ENCODE data around the gene MOCS3.
"Not testable (repeated sequence)": the region's sequence is repeated elsewhere in the genome, so short reads cannot be mapped to it uniquely, and the experiment has no call there.

The MOCS3 gene

DNA sequence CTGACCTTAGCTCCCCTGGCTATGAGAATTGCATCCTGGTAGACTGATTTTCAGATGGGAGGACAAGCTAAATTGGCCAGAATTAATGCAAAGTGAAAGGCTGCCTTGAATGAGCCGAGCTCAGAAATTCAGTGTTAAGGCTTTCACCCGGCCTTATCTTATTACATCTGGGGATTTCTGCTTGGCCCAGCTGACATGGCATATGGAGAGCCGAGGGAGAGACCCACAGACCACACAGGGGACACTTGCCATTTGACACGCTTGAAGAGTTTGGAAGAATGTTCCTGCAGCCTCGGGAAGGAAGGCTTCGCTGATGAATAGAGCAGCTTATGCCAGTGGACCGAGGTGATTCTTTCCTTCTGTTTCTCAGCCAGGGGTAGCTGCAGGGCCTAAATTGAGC is 9.0 kb downstream of the MOCS3 start:
- no peaks in the 10 kb centered on the region for H3K36me3 ChIP-seq (ENCODE audit: insufficient read depth, low read length)
- no peaks in the 10 kb centered on the region for H3K27me3 ChIP-seq (ENCODE audit: insufficient read depth, low read length)
- H3K4me1 ChIP-seq (ENCODE audit: control insufficient read depth, insufficient read depth, low read length, unreplicated experiment), result no peaks in the 10 kb centered on the region
- no peak overlapping the region for H3K27ac ChIP-seq (ENCODE audit: low read depth, low read length)
- no peak overlapping the region for H2AFZ ChIP-seq (ENCODE audit: low read length, unreplicated experiment)
- no peak overlapping the region for H3K4me3 ChIP-seq (ENCODE audit: low read depth, low read length)
- H3K79me2 ChIP-seq (ENCODE audit: control insufficient read depth, insufficient read depth, low read length, unreplicated experiment), result no peaks in the 10 kb centered on the region

GRCh38 chr20:50968289-50968688 is 9.7 kb downstream of the MOCS3 start:
- Histone ChIP-seq H3K4me1 (ENCODE audit: control insufficient read depth, insufficient read depth, low read length, unreplicated experiment) (no peaks in the 10 kb centered on the region), H2AFZ (ENCODE audit: low read length, unreplicated experiment) (no peak overlapping the region), H3K27me3 (ENCODE audit: insufficient read depth, low read length) (no peaks in the 10 kb centered on the region), H3K4me3 (ENCODE audit: low read depth, low read length) (no peak overlapping the region), H3K36me3 (ENCODE audit: insufficient read depth, low read length) (no peaks in the 10 kb centered on the region), H3K27ac (ENCODE audit: low read depth, low read length) (no peak overlapping the region), H3K79me2 (ENCODE audit: control insufficient read depth, insufficient read depth, low read length, unreplicated experiment) (no peaks in the 10 kb centered on the region)

GRCh38 chr20:50969435-50969834 is 10.8 kb downstream of the MOCS3 start:
- H3K27me3 ChIP-seq (ENCODE audit: insufficient read depth, low read length), result no peaks in the 10 kb centered on the region
- no peaks in the 10 kb centered on the region for H3K4me1 ChIP-seq (ENCODE audit: control insufficient read depth, insufficient read depth, low read length, unreplicated experiment)
- H3K4me3 ChIP-seq (ENCODE audit: low read depth, low read length), result no peak overlapping the region
- no peaks in the 10 kb centered on the region for H3K36me3 ChIP-seq (ENCODE audit: insufficient read depth, low read length)
- no peaks in the 10 kb centered on the region for H3K79me2 ChIP-seq (ENCODE audit: control insufficient read depth, insufficient read depth, low read length, unreplicated experiment)
- no peak overlapping the region for H3K27ac ChIP-seq (ENCODE audit: low read depth, low read length)
- H2AFZ ChIP-seq (ENCODE audit: low read length, unreplicated experiment), result no peak overlapping the region

GRCh38 chr20:50969912-50970311 is 11.3 kb downstream of the MOCS3 start:
- H2AFZ ChIP-seq (ENCODE audit: low read length, unreplicated experiment), result no peak overlapping the region
- no peaks in the 10 kb centered on the region for H3K36me3 ChIP-seq (ENCODE audit: insufficient read depth, low read length)
- H3K4me3 ChIP-seq (ENCODE audit: low read depth, low read length), result no peak overlapping the region
- no peaks in the 10 kb centered on the region for H3K27me3 ChIP-seq (ENCODE audit: insufficient read depth, low read length)
- no peaks in the 10 kb centered on the region for H3K79me2 ChIP-seq (ENCODE audit: control insufficient read depth, insufficient read depth, low read length, unreplicated experiment)
- no peaks in the 10 kb centered on the region for H3K4me1 ChIP-seq (ENCODE audit: control insufficient read depth, insufficient read depth, low read length, unreplicated experiment)
- H3K27ac ChIP-seq (ENCODE audit: low read depth, low read length), result no peak overlapping the region

GRCh38 chr20:50975701-50976330 is 17.2 kb downstream of the MOCS3 start:
- Histone ChIP-seq H3K27ac (ENCODE audit: low read depth, low read length) (no peak overlapping the region), H3K36me3 (ENCODE audit: insufficient read depth, low read length) (no peaks in the 10 kb centered on the region), H3K27me3 (ENCODE audit: insufficient read depth, low read length) (no peaks in the 10 kb centered on the region), H3K4me3 (ENCODE audit: low read depth, low read length) (no peak overlapping the region), H3K4me1 (ENCODE audit: control insufficient read depth, insufficient read depth, low read length, unreplicated experiment) (peaks cover 13% of the 10 kb centered on the region), H3K79me2 (ENCODE audit: control insufficient read depth, insufficient read depth, low read length, unreplicated experiment) (no peaks in the 10 kb centered on the region), H2AFZ (ENCODE audit: low read length, unreplicated experiment) (no peak overlapping the region)

GRCh38 chr20:50977066-50978021 is 18.7 kb downstream of the MOCS3 start:
- H3K4me3 ChIP-seq (ENCODE audit: low read depth, low read length), result no peak overlapping the region
- no peak overlapping the region for H3K27ac ChIP-seq (ENCODE audit: low read depth, low read length)
- peaks cover 25% of the 10 kb centered on the region for H3K4me1 ChIP-seq (ENCODE audit: control insufficient read depth, insufficient read depth, low read length, unreplicated experiment)
- no peaks in the 10 kb centered on the region for H3K79me2 ChIP-seq (ENCODE audit: control insufficient read depth, insufficient read depth, low read length, unreplicated experiment)
- no peaks in the 10 kb centered on the region for H3K27me3 ChIP-seq (ENCODE audit: insufficient read depth, low read length)
- H2AFZ ChIP-seq (ENCODE audit: low read length, unreplicated experiment), result no peak overlapping the region
- H3K36me3 ChIP-seq (ENCODE audit: insufficient read depth, low read length), result no peaks in the 10 kb centered on the region

DNA sequence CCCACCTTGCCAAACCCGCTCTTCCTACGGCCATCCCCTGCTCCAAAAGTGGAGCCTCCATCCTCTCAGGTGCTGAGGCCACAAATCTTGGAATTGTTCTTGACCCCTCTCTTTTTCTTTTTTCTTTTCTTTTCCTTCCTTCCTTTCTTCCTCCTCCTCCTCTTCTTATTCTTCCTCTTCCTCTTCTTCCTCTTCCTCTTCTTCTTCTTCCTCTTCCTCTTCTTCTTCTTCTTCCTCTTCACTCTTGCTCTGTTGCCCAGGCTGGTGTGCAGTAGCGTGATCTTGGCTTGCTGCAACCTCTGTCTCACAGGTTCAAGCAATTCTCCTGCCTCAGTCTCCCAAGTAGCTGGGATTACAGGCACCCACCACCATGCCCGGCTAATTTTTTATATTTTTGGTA is 19.9 kb downstream of the MOCS3 start:
- H2AFZ ChIP-seq (ENCODE audit: low read length, unreplicated experiment); H3K27me3 ChIP-seq (ENCODE audit: insufficient read depth, low read length); H3K27ac ChIP-seq (ENCODE audit: low read depth, low read length); H3K4me3 ChIP-seq (ENCODE audit: low read depth, low read length); H3K79me2 ChIP-seq (ENCODE audit: control insufficient read depth, insufficient read depth, low read length, unreplicated experiment); H3K36me3 ChIP-seq (ENCODE audit: insufficient read depth, low read length): not testable (repeated sequence)
- peaks cover 30% of the 10 kb centered on the region for H3K4me1 ChIP-seq (ENCODE audit: control insufficient read depth, insufficient read depth, low read length, unreplicated experiment)

GRCh38 chr20:50980071-50980681 is 21.6 kb downstream of the MOCS3 start:
- H3K79me2 ChIP-seq (ENCODE audit: control insufficient read depth, insufficient read depth, low read length, unreplicated experiment), result no peaks in the 10 kb centered on the region
- no peaks in the 10 kb centered on the region for H3K36me3 ChIP-seq (ENCODE audit: insufficient read depth, low read length)
- H3K27ac ChIP-seq (ENCODE audit: low read depth, low read length), result peak overlapping the region; percentile 83
- H3K27me3 ChIP-seq (ENCODE audit: insufficient read depth, low read length), result no peaks in the 10 kb centered on the region
- peaks cover 30% of the 10 kb centered on the region for H3K4me1 ChIP-seq (ENCODE audit: control insufficient read depth, insufficient read depth, low read length, unreplicated experiment)
- no peak overlapping the region for H2AFZ ChIP-seq (ENCODE audit: low read length, unreplicated experiment)
- H3K4me3 ChIP-seq (ENCODE audit: low read depth, low read length), result no peak overlapping the region

- peaks cover 30% of the 10 kb centered on the region for H3K4me1 ChIP-seq (ENCODE audit: control insufficient read depth, insufficient read depth, low read length, unreplicated experiment)
- H3K79me2 ChIP-seq (ENCODE audit: control insufficient read depth, insufficient read depth, low read length, unreplicated experiment), result no peaks in the 10 kb centered on the region
- H3K4me3 ChIP-seq (ENCODE audit: low read depth, low read length), result no peak overlapping the region
- H3K27me3 ChIP-seq (ENCODE audit: insufficient read depth, low read length), result no peaks in the 10 kb centered on the region
- H2AFZ ChIP-seq (ENCODE audit: low read length, unreplicated experiment), result no peak overlapping the region
- peak overlapping the region; percentile 83 for H3K27ac ChIP-seq (ENCODE audit: low read depth, low read length)
- H3K36me3 ChIP-seq (ENCODE audit: insufficient read depth, low read length), result no peaks in the 10 kb centered on the region
These were observed 22.5 kb downstream of the MOCS3 start for GRCh38 chr20:50980851-50981713.

- Histone ChIP-seq H3K4me1 (ENCODE audit: control insufficient read depth, insufficient read depth, low read length, unreplicated experiment) (peaks cover 30% of the 10 kb centered on the region), H3K36me3 (ENCODE audit: insufficient read depth, low read length) (no peaks in the 10 kb centered on the region), H3K4me3 (ENCODE audit: low read depth, low read length) (no peak overlapping the region), H3K27me3 (ENCODE audit: insufficient read depth, low read length) (no peaks in the 10 kb centered on the region), H3K79me2 (ENCODE audit: control insufficient read depth, insufficient read depth, low read length, unreplicated experiment) (no peaks in the 10 kb centered on the region), H2AFZ (ENCODE audit: low read length, unreplicated experiment) (no peak overlapping the region), H3K27ac (ENCODE audit: low read depth, low read length) (peak overlapping the region; percentile 83; the same call in 1 of the 2 replicates)
These were observed 23.1 kb downstream of the MOCS3 start for GRCh38 chr20:50981714-50982048.

Data from ACC112 (cell line).